C4-2B (cell line): Measurements from ENCODE around the gene IGFBP7.

Source experiments
- ZFX ChIP-seq: fragments of 450-650 bp; IDR thresholded peaks from 2 replicates; pipeline ENCODE4 v1.6.1; 2017
- TF ChIP-seq, protein P1 (sequence below): fragments of 450-650 bp; conservative IDR thresholded peaks from 2 replicates; pipeline ENCODE4 v1.5.1; 2017; ENCODE audit warnings: mild to moderate bottlenecking

- TF ChIP-seq, protein P1, sequence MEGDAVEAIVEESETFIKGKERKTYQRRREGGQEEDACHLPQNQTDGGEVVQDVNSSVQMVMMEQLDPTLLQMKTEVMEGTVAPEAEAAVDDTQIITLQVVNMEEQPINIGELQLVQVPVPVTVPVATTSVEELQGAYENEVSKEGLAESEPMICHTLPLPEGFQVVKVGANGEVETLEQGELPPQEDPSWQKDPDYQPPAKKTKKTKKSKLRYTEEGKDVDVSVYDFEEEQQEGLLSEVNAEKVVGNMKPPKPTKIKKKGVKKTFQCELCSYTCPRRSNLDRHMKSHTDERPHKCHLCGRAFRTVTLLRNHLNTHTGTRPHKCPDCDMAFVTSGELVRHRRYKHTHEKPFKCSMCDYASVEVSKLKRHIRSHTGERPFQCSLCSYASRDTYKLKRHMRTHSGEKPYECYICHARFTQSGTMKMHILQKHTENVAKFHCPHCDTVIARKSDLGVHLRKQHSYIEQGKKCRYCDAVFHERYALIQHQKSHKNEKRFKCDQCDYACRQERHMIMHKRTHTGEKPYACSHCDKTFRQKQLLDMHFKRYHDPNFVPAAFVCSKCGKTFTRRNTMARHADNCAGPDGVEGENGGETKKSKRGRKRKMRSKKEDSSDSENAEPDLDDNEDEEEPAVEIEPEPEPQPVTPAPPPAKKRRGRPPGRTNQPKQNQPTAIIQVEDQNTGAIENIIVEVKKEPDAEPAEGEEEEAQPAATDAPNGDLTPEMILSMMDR, result no peak
- TF ChIP-seq ZFX, result no peak
These were observed 33.5 kb downstream of the IGFBP7 start for GRCh38 chr4:57076646-57077045.
